SK-N-SH (cell line): ENCODE results near the gene SLC22A8. TPM values are rescaled to one million over a fixed set of nuclear protein-coding genes. Genes with fewer than 3 reads are reported as not detected.

Source experiments
- CTCF ChIA-PET: fragments of 300-600, 350-600 bp; formaldehyde crosslinking; extraction: SDS; loops from one replicate; lab custom pipeline; 2021; lab: Yijun Ruan, JAX
- POLR2A ChIA-PET: fragments of 350-600 bp; sonication (Branson Sonifier 250); formaldehyde crosslinking; extraction: SDS; loops from one replicate; lab custom pipeline; 2020; ENCODE audit warnings: antibody characterized with exemption, inconsistent platforms; lab: Yijun Ruan, JAX
- DNase-seq: peaks from one replicate; pipeline ENCODE4 v3.0.0; 2012
- H2AFZ ChIP-seq: fragments of 200-600 bp; sonication (generic); 2 replicates; pipeline ENCODE4 v1.8.1; 2016; ENCODE audit warnings: antibody characterized with exemption, mild to moderate bottlenecking, low read depth
- H3F3A ChIP-seq: fragments of 200-600 bp; sonication (generic); replicated peaks from 2 replicates; pipeline ENCODE3; 2016; ENCODE audit warnings: antibody characterized with exemption, mild to moderate bottlenecking; ENCODE audit not compliant: insufficient read depth
- H3K27ac ChIP-seq, 2 experiments: fragments of 200-500 bp in 1 of 2; fragments of 200-600 bp in 1 of 2; sonication (Bioruptor generic) in 1 of 2; sonication (generic), shearing (Covaris generic) in 1 of 2; 2 replicates each; pipeline versions ENCODE4 v1.5.1 to v1.6.1; 2014 to 2016; ENCODE audit warnings: low read depth in 2 of 2, inconsistent platforms in 1 of 2, low read length in 1 of 2, mild to moderate bottlenecking in 1 of 2, mixed read lengths in 1 of 2
- H3K27me3 ChIP-seq: fragments of 200-600 bp; sonication (generic), shearing (Covaris generic); 2 replicates; pipeline ENCODE4 v1.6.1; 2016; ENCODE audit warnings: mixed run types; ENCODE audit not compliant: insufficient read depth
- H3K36me3 ChIP-seq, 2 experiments: fragments of 200-500 bp in 1 of 2; fragments of 200-600 bp in 1 of 2; sonication (Bioruptor generic) in 1 of 2; sonication (generic) in 1 of 2; replicated peaks in 1 of 2; 2 replicates each; pipeline versions ENCODE3 to v1.5.1; 2014 to 2016; ENCODE audit warnings: low read length in 1 of 2, mild to moderate bottlenecking in 1 of 2; ENCODE audit not compliant: insufficient read depth in 2 of 2, control insufficient read depth in 1 of 2
- H3K4me1 ChIP-seq, 2 experiments: fragments of 200-500 bp in 1 of 2; fragments of 200-600 bp in 1 of 2; sonication (Bioruptor generic) in 1 of 2; sonication (generic), shearing (Covaris generic) in 1 of 2; 2 replicates each; pipeline versions ENCODE4 v1.5.1 to v1.6.1; 2014 to 2016; ENCODE audit warnings: low read depth in 1 of 2, low read length in 1 of 2, mixed run types in 1 of 2; ENCODE audit not compliant: insufficient read depth in 2 of 2, control insufficient read depth in 1 of 2
- H3K4me2 ChIP-seq: fragments of 200-600 bp; sonication (generic), shearing (Covaris generic); 2 replicates; pipeline ENCODE4 v1.6.1; 2017; ENCODE audit warnings: mixed run types
- H3K4me3 ChIP-seq, 2 experiments: fragments of 200-500 bp in 1 of 2; fragments of 200-600 bp in 1 of 2; sonication (Bioruptor generic) in 1 of 2; sonication (generic), shearing (Covaris generic) in 1 of 2; 2 replicates each; pipeline versions ENCODE4 v1.5.1 to v1.8.1; 2014 to 2016; ENCODE audit warnings: low read depth in 2 of 2, inconsistent platforms in 1 of 2, low read length in 1 of 2, mild to moderate bottlenecking in 1 of 2, mixed read lengths in 1 of 2, moderate library complexity in 1 of 2
- H3K79me2 ChIP-seq: fragments of 200-600 bp; sonication (generic); 2 replicates; pipeline ENCODE4 v1.8.1; 2017; ENCODE audit warnings: mild to moderate bottlenecking; ENCODE audit not compliant: insufficient read depth
- H3K9ac ChIP-seq: fragments of 200-600 bp; sonication (generic); 2 replicates; pipeline ENCODE4 v1.6.1; 2017; ENCODE audit warnings: mixed run types
- H3K9me2 ChIP-seq: fragments of 200-600 bp; sonication (generic); 2 replicates; pipeline ENCODE4 v1.6.1; 2017; ENCODE audit warnings: mixed run types
- H3K9me3 ChIP-seq: fragments of 200-600 bp; sonication (generic); 2 replicates; pipeline ENCODE4 v1.6.1; 2017; ENCODE audit warnings: mixed run types, mild to moderate bottlenecking, moderate library complexity
- H4K20me1 ChIP-seq: fragments of 200-600 bp; sonication (generic); 2 replicates; pipeline ENCODE4 v1.6.1; 2017; ENCODE audit warnings: mild to moderate bottlenecking, mixed run types; ENCODE audit not compliant: insufficient read depth
- FOXJ3 ChIP-seq: sonication (generic); formaldehyde crosslinking; IDR thresholded peaks from 2 replicates; pipeline ENCODE4 v1.5.1; 2020; ENCODE audit warnings: mild to moderate bottlenecking, missing genetic modification reagents
- GATA2 ChIP-seq: sonication (generic); formaldehyde crosslinking; IDR thresholded peaks from 2 replicates; pipeline ENCODE4 v1.5.0; 2020; ENCODE audit warnings: mild to moderate bottlenecking, missing genetic modification reagents
- MEF2A ChIP-seq: IDR thresholded peaks from 2 replicates; pipeline ENCODE4 v1.4.0; 2012; ENCODE audit warnings: low read depth, borderline replicate concordance
- NRF1 ChIP-seq: IDR thresholded peaks from 2 replicates; pipeline ENCODE4 v1.6.1; 2012; ENCODE audit warnings: low read depth, mild to moderate bottlenecking, low read length
- RAD21 ChIP-seq: IDR thresholded peaks from 2 replicates; pipeline ENCODE4 v1.6.1; 2012; ENCODE audit warnings: mild to moderate bottlenecking, low read length
- SMC3 ChIP-seq: IDR thresholded peaks from 2 replicates; pipeline ENCODE4 v1.6.1; 2012; ENCODE audit warnings: low read depth, low read length, improper control_type of control experiment
- WGBS: methylation state at CpG from one replicate; pipeline ENCODE4 v1.1.6; 2017; ENCODE audit warnings: low lambda C conversion rate; 5-methylcytosine and 5-hydroxymethylcytosine counted together
- polyA plus RNA-seq, 3 experiments: library from polyadenylated mRNA; depleted of rRNA; stranded (reverse); fragments of >200 nt; gene quantifications; 2 replicates each; pipeline ENCODE4 v1.2.3, GENCODE V29; 2012
- TF ChIP-seq, protein P1 (sequence below): fragments of 200-600 bp; sonication (generic); IDR thresholded peaks from 2 replicates; pipeline ENCODE4 v1.6.1; 2017; ENCODE audit warnings: antibody characterized with exemption, mild to moderate bottlenecking, moderate library complexity
- TF ChIP-seq, protein P2 (sequence below): IDR thresholded peaks from 2 replicates; pipeline ENCODE4; 2012

The SLC22A8 gene
- polyA plus RNA-seq, 1 of the 3 experiments (the other 2 are of a cell fraction), result not detected

DNA sequence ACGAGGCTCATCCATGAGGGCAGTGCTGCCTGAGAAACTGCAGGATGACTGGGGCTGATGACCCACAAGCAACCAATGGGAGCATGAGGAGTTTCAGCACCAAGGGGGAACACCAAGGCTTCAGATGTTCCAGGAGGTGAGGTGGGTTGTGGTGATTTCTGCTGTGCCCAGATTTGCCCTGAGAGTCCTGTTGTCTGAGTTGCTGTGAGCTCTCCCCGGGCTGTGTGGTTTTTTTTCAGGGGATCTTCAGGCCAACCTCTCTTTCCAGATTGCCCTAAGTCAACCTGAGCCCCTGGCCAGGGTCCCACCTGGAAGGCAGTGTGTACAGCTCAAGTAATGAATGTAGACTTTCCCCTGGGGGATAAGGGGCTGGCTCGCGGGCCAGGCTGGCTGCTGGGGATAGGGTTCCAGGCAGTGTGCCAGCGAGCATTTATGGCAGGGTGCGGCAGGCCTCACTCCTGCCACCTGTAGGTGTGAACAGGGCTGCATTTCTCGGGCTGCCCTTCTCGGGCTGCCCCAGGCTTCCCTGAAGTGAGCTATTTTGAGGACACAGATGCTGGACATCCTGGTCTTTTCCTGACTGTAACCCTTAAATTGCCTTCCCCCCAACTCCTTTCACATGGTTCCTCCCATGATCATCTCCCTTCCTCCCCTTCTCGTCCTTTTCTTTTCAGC, 40.7 kb downstream of the SLC22A8 start:
- Histone ChIP-seq H4K20me1 (no peaks in the 10 kb centered on the region), H3K9ac (no peak overlapping the region), H3K4me1 (peaks cover 0 to 10% of the 10 kb centered on the region in 2 experiments; a peak in 1 of 4 replicates), H3K4me3 (no peak overlapping the region), H2AFZ (no peak overlapping the region), H3K9me2 (no peaks in the 10 kb centered on the region), H3K27me3 (no peaks in the 10 kb centered on the region), H3K79me2 (no peaks in the 10 kb centered on the region), H3K4me2 (no peak overlapping the region), H3F3A (no peaks in the 10 kb centered on the region), H3K36me3 (no peaks in the 10 kb centered on the region), H3K27ac (no peak overlapping the region), H3K9me3 (no peaks in the 10 kb centered on the region)
- TF ChIP-seq FOXJ3 (CRISPR knock-in tag), result no peak
- peak; percentile 58 for TF ChIP-seq RAD21
- TF ChIP-seq NRF1, result no peak
- TF ChIP-seq, protein P1, sequence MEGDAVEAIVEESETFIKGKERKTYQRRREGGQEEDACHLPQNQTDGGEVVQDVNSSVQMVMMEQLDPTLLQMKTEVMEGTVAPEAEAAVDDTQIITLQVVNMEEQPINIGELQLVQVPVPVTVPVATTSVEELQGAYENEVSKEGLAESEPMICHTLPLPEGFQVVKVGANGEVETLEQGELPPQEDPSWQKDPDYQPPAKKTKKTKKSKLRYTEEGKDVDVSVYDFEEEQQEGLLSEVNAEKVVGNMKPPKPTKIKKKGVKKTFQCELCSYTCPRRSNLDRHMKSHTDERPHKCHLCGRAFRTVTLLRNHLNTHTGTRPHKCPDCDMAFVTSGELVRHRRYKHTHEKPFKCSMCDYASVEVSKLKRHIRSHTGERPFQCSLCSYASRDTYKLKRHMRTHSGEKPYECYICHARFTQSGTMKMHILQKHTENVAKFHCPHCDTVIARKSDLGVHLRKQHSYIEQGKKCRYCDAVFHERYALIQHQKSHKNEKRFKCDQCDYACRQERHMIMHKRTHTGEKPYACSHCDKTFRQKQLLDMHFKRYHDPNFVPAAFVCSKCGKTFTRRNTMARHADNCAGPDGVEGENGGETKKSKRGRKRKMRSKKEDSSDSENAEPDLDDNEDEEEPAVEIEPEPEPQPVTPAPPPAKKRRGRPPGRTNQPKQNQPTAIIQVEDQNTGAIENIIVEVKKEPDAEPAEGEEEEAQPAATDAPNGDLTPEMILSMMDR, result peak; percentile 31; the same call in 1 of the 2 replicates
- peak; percentile 42; the same call in 1 of the 2 replicates for TF ChIP-seq SMC3
- no peak for TF ChIP-seq GATA2 (CRISPR knock-in tag)
- CTCF ChIA-PET, result interaction anchor here (0.6 to 8.4 kb wide), 33 partner anchors 9 to 1582 kb away, joined by 3 to 107 read pairs (median 4); partner anchors contain the start of gene SLC22A6
- peak; percentile 80 for DNase-seq
- POLR2A ChIA-PET, result interaction anchor here (0.8 to 1.1 kb wide), 2 partner anchors 69 to 134 kb away, joined by 4 read pairs; no protein-coding TSS in a partner anchor
- 21% methylated on average over 4 of the region's 9 CpGs for WGBS

GRCh38 chr11:62965574-62965973, 50.1 kb downstream of the SLC22A8 start:
- WGBS, result 21% methylated on average over 2 of the region's 2 CpGs
- H3K9me3 ChIP-seq, result no peaks in the 10 kb centered on the region
- H3K9me2 ChIP-seq, result no peaks in the 10 kb centered on the region
- H3K27ac ChIP-seq, result no peak overlapping the region
- H3K4me3 ChIP-seq, result no peak overlapping the region
- TF ChIP-seq MEF2A, result no peak
- TF ChIP-seq, protein P2, sequence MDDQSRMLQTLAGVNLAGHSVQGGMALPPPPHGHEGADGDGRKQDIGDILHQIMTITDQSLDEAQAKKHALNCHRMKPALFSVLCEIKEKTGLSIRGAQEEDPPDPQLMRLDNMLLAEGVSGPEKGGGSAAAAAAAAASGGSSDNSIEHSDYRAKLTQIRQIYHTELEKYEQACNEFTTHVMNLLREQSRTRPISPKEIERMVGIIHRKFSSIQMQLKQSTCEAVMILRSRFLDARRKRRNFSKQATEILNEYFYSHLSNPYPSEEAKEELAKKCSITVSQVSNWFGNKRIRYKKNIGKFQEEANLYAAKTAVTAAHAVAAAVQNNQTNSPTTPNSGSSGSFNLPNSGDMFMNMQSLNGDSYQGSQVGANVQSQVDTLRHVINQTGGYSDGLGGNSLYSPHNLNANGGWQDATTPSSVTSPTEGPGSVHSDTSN, result no peak
- no peaks in the 10 kb centered on the region for H3K36me3 ChIP-seq
- no peak overlapping the region for H2AFZ ChIP-seq
- no peak overlapping the region for H3K9ac ChIP-seq
- H4K20me1 ChIP-seq, result no peaks in the 10 kb centered on the region
- H3F3A ChIP-seq, result no peaks in the 10 kb centered on the region
- no peak for DNase-seq
- no peaks in the 10 kb centered on the region for H3K4me1 ChIP-seq
- no peaks in the 10 kb centered on the region for H3K79me2 ChIP-seq
- ChIA-PET POLR2A (no interaction called here), CTCF (no interaction called here)
- no peaks in the 10 kb centered on the region for H3K27me3 ChIP-seq
- H3K4me2 ChIP-seq, result no peak overlapping the region
